ENCODE results near the gene NDUFS7. TPM values are rescaled to one million over a fixed set of nuclear protein-coding genes. Genes with fewer than 3 reads are reported as not detected.

Gene NDUFS7
- total RNA-seq, 1 experiment from 2014 or later = 83.9 TPM

DNA sequence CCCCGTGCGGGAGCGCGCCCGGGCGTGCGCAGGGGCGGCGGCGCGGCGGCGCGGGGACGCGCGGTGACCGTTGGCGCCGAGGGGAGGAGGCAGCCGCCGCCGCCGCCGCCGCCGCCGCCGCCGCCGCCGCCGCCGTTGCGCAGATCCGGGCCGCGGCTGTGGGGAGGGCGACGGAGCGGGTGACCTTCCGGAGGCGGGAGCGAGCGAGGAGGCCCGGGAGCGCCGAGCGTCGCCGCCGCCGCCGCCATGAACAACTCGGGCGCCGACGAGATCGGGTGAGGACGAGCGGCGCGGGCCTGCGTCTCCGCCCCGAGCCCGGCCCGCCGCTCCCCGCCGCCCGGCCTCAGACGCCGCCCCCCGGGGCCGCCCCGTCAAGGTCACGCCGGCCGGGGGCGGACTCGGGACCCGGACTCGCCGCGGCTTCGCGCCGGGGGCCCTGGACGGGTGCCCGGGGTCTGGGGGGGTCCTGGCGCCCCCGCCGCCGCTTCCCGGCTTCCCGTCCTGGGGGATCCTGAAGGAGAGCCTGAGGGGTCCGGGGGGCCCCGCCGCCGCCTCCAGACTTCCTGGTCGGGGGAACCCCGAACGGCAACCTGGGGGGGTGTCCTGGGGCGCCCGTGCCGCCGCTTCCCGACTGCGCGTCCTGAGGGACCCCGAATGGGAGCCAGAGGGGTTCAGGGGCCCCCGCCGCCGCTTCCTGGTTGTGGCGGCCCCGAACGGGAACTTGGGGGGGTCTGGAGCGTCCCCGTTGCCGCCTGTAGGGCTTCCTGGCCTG, 24.0 kb downstream of the NDUFS7 start, which contains the start of gene DAZAP1:
DAZAP1 (plus strand) TSS at position 59 of the 772 bp plus-strand sequence; CDS start at position 247, 188 bp downstream.
- Histone ChIP-seq H2AFZ (ENCODE audit: low read length) (no peak within 1 kb of the TSS), H3T11ph (ENCODE audit: low read length) (no peak within 1 kb of the TSS), H3K4me1 (ENCODE audit: insufficient read depth, low read length) (no peaks in the 10 kb centered on the region; the same call in 1 of the 2 replicates)

More for the DNA sequence above, 24.0 kb downstream of the NDUFS7 start, which contains the start of gene DAZAP1:
- H4K20me1 ChIP-seq (ENCODE audit: control insufficient read depth, insufficient read depth, insufficient read length) = no peaks in the 10 kb centered on the region
- H3K79me1 ChIP-seq (ENCODE audit: insufficient read depth, low read depth, low read length, poor library complexity, severe bottlenecking) = no peaks in the 10 kb centered on the region
- H4K8ac ChIP-seq (replicated peaks; ENCODE audit: insufficient read length, low read depth, low read length) = no peak within 1 kb of the TSS
- H3K4me2 ChIP-seq (ENCODE audit: insufficient read depth, insufficient read length, low read length) = peak within 1 kb of the TSS; percentile 85
- no peak within 1 kb of the TSS for H3K23ac ChIP-seq (ENCODE audit: insufficient read length, low read depth, low read length)
- no peak for DNase-seq
- peak within 1 kb of the TSS; percentile 64 for H3K9ac ChIP-seq (ENCODE audit: extremely low read depth, insufficient read length, low read length)
- Mint-ChIP-seq H3K4me3 (peak within 1 kb of the TSS; percentile 92 to 98), H3K27me3 (ENCODE audit: low read depth) (peaks cover 8% of the 10 kb centered on the region), H3K36me3 (ENCODE audit: insufficient read depth in 1 of 3, low read depth in 3 of 3) (peaks cover 16 to 25% (median 23%) of the 10 kb centered on the region in 3 experiments), H3K27ac (peak within 1 kb of the TSS in 1 of 3 experiments; percentile 54; a peak in 3 of 7 replicates), H3K4me1 (peaks cover 31 to 38% of the 10 kb centered on the region in 2 experiments), H3K9me3 (no peaks in the 10 kb centered on the region)
- H3K23me2 ChIP-seq (ENCODE audit: insufficient read length, low read depth, low read length, poor library complexity, severe bottlenecking) = peaks cover 6% of the 10 kb centered on the region
- no peak within 1 kb of the TSS for H3K56ac ChIP-seq (ENCODE audit: insufficient read length, low read depth, low read length)
- H2BK5ac ChIP-seq (ENCODE audit: insufficient read length, low read length) = no peak within 1 kb of the TSS
- no peaks in the 10 kb centered on the region for H3K9me3 ChIP-seq (ENCODE audit: control insufficient read depth, low read depth, low read length)
- H4K5ac ChIP-seq (ENCODE audit: insufficient read length, low read depth, low read length) = no peak within 1 kb of the TSS
- H3K18ac ChIP-seq (ENCODE audit: insufficient read length, low read depth, low read length) = no peak within 1 kb of the TSS
- no peak within 1 kb of the TSS for H2BK20ac ChIP-seq (ENCODE audit: low read depth, low read length, poor library complexity, severe bottlenecking)
- H2BK15ac ChIP-seq (ENCODE audit: low read depth, low read length) = no peak within 1 kb of the TSS
- no peak within 1 kb of the TSS; the same call in 1 of the 2 replicates for H3K4ac ChIP-seq (ENCODE audit: low read depth, low read length)
- H2BK12ac ChIP-seq (ENCODE audit: insufficient read length, low read depth, low read length) = no peak within 1 kb of the TSS
- H3K27me3 ChIP-seq (ENCODE audit: insufficient read depth, low read length) = no peaks in the 10 kb centered on the region
- H3K79me2 ChIP-seq (ENCODE audit: insufficient read depth, low read length) = peaks cover 46% of the 10 kb centered on the region
- no CpG with 5 or more reads among the region's 121 CpGs for WGBS (ENCODE audit: extremely low coverage, insufficient read length, low lambda C conversion rate)
- H2BK120ac ChIP-seq (ENCODE audit: low read depth, low read length, poor library complexity, severe bottlenecking) = no peak within 1 kb of the TSS
- TF ChIP-seq, protein P1, sequence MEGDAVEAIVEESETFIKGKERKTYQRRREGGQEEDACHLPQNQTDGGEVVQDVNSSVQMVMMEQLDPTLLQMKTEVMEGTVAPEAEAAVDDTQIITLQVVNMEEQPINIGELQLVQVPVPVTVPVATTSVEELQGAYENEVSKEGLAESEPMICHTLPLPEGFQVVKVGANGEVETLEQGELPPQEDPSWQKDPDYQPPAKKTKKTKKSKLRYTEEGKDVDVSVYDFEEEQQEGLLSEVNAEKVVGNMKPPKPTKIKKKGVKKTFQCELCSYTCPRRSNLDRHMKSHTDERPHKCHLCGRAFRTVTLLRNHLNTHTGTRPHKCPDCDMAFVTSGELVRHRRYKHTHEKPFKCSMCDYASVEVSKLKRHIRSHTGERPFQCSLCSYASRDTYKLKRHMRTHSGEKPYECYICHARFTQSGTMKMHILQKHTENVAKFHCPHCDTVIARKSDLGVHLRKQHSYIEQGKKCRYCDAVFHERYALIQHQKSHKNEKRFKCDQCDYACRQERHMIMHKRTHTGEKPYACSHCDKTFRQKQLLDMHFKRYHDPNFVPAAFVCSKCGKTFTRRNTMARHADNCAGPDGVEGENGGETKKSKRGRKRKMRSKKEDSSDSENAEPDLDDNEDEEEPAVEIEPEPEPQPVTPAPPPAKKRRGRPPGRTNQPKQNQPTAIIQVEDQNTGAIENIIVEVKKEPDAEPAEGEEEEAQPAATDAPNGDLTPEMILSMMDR (conservative IDR thresholded peaks at IDR 0.05) = no peak
- no peak within 1 kb of the TSS for H4K91ac ChIP-seq (ENCODE audit: insufficient read length, low read depth, low read length)
- no peak within 1 kb of the TSS for H2AK5ac ChIP-seq (ENCODE audit: insufficient read length, low read length)
- no peak within 1 kb of the TSS for H3K27ac ChIP-seq (ENCODE audit: insufficient read length, low read depth, low read length)
- peak within 1 kb of the TSS; percentile 88 for H3K14ac ChIP-seq (ENCODE audit: insufficient read depth, low read length)
